ENCODE measurements around the gene OR7G1. TPM values are rescaled to one million over a fixed set of nuclear protein-coding genes. Genes with fewer than 3 reads are reported as not detected.

The OR7G1 gene
- total RNA-seq, 4 donors from 2014 or later, result not detected

GRCh38 chr19:9086761-9087160 lies 28.8 kb downstream of the OR7G1 start, which contains the start of gene OR1M1:
Gene OR1M1 (plus strand): TSS chr19:9087061. CDS start chr19:9093245, 6,184 bp downstream.
- TF ChIP-seq CTCF (IDR thresholded peaks at IDR 0.05; ENCODE audit: low read depth), result no peak

- no peak for TF ChIP-seq CTCF (IDR thresholded peaks at IDR 0.05; ENCODE audit: low read depth)
Observed at GRCh38 chr19:9078651-9079050, 36.9 kb downstream of the OR7G1 start.

- TF ChIP-seq CTCF (IDR thresholded peaks at IDR 0.05; ENCODE audit: low read depth), result no peak
Observed at GRCh38 chr19:9076901-9077300, 38.7 kb downstream of the OR7G1 start.

GRCh38 chr19:9075064-9075949 lies 40.3 kb downstream of the OR7G1 start:
- no peak for TF ChIP-seq CTCF (IDR thresholded peaks at IDR 0.05; ENCODE audit: low read depth)

GRCh38 chr19:9073806-9074205 lies 41.8 kb downstream of the OR7G1 start:
- TF ChIP-seq CTCF (IDR thresholded peaks at IDR 0.05; ENCODE audit: low read depth), result no peak

- no peak for TF ChIP-seq CTCF (IDR thresholded peaks at IDR 0.05; ENCODE audit: low read depth)
Observed at GRCh38 chr19:9070066-9070465, 45.5 kb downstream of the OR7G1 start.

GRCh38 chr19:9065457-9066014 lies 50.0 kb downstream of the OR7G1 start:
- TF ChIP-seq CTCF (IDR thresholded peaks at IDR 0.05; ENCODE audit: low read depth), result no peak
